ENCODE measurements around the gene STK16.

Gene STK16

DNA sequence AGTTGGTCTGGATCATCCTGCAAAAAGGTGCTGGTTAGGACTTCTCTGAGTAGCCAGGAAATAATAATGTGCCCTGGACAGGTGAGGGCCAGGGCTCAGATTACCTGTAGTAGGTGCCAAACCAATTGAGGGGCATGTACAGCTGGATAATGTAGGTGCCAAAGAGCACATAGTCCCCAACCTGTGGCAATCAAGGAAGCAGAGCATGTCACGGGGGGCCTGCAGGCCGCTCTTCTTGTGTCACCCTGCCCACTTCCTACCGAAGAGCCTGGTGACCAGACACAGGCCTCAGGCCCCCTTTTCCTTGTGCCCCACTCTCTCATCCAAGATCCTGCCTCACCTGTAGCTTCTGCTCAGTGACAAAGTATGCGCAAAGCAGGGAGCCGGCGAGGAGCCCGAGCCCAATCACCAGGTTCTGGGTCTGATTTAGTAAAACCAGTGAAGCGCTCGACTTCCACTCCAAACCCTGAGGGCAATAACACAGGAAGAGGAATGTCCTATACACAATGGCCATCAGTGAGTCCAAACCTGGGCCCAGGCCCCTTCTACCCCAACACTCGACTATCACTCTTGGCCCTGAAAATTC is 31.7 kb upstream of the STK16 start:
- DNase-seq (no peak), ATAC-seq (no peak)

DNA sequence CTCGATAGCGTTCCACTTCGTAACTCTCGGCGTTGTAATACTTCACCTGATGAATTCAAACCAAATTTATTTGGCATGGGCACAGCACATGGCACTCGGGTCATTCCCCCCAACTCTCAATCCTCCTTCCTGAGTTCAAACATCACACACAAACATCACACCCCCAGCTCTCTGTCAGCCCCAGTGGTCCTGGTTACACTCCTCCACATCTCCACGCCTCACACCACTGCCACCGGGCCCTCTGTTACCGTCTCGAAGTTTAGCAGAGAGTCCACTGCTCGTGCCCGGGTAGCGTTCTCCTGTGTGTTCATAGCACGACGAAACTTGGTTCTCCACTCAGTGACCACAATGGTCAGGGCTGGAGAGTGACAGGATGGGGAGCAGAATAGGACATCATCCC is 31.1 kb upstream of the STK16 start:
- ATAC-seq: no peak

DNA sequence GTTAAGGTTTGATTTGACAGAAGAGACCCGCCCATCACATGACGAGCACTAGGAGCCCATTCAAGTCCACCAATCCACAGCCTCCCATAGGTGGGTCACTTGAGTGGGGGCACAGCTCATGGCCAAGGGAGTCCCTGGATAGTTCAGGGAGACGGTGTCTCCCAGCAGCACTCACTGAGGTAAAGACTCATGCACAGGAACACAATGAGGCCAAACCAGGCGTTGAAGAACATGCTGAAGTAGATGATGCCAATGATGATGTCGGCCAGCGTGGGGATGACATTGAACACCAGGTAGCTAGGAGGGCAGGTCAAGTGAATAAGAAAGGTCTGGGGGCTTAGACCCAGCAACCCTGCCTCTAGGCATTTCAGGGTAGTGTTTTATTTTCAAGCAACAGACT is 30.5 kb upstream of the STK16 start:
- ATAC-seq: no peak

More for the DNA sequence above, 31.1 kb upstream of the STK16 start:
- DNase-seq: no peak

DNA sequence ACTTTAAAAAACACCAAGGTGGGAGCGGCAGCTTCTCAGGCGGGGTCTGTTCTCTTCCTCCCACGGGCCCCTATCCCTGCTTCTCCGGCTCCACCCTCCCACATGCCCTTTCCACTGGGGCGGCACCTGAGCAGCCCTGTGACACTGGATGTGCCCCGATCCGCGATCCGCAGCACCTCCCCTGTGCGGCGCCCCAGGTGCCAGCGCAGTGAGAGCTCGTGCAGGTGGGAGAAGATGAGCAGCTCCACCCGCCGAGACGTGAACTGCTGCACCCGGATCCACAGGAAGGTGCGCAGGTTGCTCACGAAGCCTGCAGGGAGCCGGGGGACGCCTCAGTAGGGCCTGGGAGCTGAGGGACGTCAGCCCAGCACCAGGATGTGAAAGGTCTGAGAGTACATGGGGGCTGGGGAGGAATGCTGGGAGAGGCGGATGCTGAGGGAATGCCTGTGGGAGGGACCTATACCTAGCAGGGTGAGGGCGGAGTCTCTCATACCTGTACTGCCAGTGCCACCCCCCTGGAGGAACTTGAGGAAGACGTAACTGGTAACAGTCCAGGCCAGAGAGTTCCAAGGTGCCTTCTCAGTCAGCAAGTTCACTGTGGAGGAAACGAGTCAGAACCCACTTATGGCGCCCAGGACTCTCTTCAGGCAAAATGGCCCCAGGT is 29.3 kb upstream of the STK16 start:
- ATAC-seq (no peak), DNase-seq (no peak)

More for the DNA sequence above, 30.5 kb upstream of the STK16 start:
- DNase-seq: no peak

DNA sequence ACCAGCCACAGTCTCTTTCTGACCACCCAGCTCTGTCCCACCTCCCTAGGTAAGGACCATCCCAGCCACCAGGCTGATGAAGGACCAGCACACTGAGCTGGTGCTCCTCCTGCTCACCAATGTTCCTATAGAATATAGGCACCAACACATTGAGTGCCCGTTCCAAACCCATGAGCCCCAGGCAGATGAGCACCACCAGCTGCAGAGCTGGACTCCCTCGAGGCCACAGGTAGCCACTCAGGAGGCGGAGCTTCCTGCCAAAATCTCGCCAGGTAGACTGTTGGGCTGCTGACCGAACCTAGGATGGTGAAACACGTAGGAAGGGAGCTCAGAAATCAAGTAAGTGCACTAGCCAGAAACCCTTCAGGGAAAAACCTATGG is 28.8 kb upstream of the STK16 start:
- ATAC-seq (no peak), DNase-seq (no peak)

DNA sequence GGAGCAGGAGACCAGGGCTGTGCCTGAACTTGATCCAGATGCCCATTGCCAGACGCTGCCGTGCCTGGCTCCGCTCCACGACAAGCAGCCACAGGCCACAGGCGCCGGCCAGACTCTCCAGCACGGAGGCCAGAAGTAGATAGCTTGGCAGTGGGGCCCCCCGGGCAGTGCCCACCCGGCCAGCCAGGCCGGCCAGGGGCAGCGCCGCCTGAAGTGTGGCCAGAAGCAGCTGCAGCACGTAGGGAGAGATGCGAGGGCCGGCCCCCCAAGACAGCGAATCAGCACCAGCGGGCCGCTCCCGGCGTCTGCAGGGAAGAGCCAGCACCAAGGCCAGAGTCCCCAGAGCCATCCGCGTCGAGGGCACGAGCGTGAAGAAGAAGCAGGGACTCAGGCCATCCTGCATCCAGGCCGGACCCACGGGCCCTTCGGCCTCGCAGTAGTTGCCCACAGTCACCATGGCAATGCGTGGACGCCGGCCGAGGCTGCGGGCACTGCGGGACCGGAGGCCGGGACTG is 27.0 kb upstream of the STK16 start:
- DNase-seq: peak; percentile 49
- ATAC-seq: peak; percentile 28

DNA sequence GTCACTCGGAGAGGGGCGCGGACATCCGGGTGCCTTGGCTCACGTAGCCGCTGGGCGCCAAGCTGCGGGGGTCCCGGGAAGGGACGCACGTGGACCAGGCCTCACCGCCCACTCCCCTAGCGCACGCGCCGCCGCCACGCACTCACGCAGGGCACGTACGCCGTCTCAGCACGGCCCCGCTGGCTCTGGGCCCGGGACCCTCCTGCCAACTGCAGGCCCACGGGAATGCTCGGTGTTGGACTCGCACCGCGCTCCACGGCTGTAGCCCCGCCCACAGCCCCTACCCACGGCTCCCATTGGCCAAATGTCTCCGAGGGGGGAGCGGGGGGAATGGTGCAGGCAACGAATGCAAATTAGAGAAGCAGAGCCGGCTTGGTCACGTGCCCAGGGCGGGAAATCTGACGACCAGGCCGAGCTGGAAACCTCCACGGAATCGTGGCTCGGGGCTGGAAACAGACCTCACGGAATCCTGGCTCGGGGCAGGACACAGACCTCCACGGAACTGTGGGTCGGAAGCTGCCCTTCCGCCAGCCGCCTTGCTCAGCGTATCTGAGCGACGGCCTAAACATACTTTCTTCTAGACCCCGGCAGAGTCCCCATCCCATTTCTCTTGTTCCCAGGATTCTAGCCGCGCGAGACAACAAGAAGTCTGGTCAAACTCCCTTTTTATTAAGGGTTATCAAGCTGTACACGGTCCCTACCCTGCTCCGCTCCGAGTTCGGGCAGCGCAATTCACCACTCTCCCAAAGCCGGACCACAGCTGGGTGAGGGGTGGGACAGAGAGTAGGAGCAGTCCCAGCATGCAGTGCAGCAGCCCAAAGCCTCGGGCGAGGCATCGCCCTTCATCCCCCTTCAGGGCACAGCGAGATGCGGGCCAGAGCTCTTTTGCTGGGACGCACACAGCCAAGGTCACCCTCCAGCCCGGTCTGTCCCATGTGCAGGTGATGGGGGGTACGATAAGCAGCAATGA is 26.3 kb upstream of the STK16 start, which contains the start of gene ABCB6:
TSS of gene ABCB6 (minus strand) at position 227 of the 970 bp plus-strand sequence. CDS start 285 bp downstream, outside the sequence.
- ATAC-seq (peak; percentile 79), DNase-seq (peak; percentile 90)

DNA sequence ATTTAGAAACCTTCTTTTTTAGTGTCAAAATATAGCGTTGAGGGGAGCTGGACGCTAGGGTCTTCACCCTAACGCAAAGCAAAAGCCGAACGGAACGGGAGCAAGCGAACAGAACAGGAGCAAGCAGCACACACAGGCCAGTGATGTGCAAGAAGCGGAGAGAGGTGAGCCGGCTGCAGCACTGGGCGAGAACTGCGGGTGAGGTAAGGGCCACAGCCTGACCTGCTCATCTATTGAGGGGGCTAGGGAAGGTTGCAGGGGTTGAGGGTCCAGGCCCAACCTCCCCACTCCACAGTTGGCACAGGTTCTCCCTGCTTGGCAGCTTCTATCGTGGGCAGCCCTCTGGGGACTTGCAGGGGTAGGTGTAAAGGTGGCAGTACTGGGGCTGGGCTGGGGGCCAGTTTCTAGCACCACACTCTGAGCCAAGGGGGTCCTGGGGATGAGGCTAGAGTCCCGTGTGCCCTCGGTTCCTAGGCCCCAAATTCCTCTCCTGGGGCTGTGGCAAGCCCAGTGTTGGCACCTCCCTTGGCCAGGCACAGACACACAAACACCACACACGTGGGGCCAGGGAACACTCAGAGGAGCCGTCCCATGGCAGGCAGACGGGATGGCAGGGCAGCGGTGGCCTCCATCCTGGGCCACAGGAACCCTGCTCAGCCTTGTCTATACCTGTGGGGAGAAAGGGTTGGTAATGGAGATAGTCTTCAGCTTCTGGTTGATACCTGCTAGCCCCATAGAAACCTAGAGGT is 25.3 kb upstream of the STK16 start:
- DNase-seq (no peak), ATAC-seq (no peak)

DNA sequence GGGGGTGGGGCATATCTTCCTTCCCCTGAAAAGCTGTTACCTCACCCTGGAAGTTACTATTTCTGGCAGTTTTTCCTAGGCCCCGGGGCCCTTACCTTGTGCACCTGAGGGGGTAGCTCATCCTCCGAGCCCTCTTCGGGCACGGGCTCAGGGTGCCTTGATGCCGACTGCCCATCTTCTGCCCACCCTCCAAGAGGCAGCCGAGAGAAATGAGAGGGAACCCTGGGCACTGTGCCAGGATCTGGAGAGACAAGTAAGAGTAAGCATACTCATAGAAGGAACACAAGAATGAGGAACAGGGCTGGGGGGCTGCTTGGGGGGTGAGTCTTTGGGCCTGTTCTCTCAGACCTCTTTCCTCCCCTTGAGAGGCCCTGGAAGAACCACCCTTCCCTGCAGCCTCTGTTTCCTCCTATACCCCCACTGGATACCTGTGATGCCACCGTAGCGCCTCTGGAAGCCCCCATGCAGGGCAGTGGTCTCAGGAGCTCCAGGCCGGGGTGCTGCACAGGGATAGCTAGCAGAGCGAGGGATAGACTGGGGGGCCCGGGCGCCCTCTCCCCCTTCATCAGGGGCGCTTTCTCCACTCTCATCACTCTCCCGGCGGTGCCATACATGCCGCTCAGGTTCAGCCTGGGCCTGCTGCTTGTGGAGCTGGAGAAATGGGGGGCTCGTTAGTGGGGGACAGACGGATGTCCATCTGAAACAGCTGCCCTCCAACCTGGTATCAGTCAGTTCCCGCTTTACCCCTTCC is 24.5 kb upstream of the STK16 start:
- no peak for DNase-seq
- ATAC-seq: no peak

DNA sequence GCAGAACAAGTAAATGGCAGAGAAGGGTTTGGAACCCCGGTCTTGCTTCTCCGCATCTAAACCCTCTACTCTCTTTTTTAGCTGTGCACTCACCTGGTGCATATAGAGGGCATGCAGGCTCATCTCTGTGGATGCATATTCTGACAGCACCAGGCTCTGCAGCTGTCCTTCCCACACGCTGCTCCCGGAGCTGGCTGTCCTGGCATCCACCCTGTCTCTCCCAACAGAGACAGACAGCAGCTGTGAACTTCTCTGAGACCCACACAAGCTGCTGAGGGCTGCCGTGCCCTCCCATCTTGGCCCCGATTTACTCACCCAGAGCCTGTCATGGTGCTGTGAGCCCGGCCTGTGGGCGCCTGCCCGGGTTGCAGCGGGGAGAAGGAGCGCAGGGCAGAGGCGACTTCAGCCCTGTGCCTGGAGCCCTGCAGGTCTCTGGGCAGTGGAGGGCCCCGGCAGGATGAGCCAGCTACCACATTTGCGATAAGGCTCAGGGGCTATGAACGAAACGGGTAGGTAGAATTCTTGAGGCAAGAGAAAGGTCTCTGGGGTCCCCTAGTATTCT is 23.2 kb upstream of the STK16 start:
- DNase-seq (no peak), ATAC-seq (no peak)

DNA sequence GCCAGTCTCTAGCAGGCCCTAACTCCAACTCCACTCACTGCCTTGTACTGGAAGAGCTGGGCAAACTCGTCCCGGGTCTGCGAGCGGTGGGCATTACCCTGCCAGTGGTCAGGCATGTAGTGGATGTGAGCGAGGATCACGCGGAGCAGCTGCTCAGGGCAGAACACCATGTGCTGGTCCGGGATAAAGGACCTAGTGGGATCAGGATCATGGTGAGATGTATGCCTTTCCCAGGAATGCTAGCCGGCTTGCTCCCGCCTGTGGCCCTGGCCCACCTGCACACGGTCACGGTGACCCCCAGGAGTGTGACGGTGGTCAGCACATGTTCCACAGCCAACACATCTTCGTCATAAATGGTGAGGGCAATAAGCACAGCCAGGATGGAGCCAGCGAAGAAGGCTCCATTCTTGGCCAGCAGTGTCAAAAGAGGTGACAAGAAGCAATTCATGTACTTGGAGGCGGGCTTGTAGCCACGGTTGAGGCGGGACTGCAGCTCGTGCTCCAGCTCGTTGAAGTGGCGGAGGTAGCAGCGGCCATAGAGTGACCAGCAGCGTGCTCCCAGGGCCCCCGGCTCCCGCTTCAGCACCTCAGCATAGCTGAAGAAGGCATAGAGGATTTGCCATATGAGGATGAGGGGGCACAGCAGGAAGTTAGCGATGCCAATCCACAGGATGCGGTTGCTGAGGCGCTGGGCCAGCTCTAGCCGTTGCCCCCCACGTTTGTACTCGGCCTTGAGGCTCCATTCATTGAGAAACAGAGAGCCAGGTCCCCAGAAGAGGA is 21.3 kb upstream of the STK16 start:
- DNase-seq: no peak

DNA sequence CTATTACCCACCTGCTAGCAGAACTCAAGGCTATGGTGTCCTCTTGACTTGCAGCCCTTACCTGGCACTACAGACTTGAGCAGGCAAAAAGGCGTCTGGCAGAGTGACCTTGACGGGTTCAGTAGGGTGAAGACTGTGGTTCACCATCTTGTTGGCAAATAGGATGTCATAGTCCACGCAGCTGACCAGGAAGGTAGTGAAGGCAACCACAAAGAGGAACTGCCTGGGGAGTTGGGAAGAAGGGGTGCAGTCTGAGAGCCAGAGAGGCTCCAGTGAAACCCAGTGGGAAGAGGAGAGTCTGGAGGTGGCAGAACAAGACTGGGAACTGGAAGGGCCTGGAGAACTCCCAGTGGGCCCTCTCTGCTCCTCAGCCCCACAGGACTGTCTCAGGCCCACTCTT is 19.9 kb upstream of the STK16 start:
- DNase-seq (no peak), ATAC-seq (no peak)

More for the DNA sequence above, 21.3 kb upstream of the STK16 start:
- ATAC-seq: no peak

DNA sequence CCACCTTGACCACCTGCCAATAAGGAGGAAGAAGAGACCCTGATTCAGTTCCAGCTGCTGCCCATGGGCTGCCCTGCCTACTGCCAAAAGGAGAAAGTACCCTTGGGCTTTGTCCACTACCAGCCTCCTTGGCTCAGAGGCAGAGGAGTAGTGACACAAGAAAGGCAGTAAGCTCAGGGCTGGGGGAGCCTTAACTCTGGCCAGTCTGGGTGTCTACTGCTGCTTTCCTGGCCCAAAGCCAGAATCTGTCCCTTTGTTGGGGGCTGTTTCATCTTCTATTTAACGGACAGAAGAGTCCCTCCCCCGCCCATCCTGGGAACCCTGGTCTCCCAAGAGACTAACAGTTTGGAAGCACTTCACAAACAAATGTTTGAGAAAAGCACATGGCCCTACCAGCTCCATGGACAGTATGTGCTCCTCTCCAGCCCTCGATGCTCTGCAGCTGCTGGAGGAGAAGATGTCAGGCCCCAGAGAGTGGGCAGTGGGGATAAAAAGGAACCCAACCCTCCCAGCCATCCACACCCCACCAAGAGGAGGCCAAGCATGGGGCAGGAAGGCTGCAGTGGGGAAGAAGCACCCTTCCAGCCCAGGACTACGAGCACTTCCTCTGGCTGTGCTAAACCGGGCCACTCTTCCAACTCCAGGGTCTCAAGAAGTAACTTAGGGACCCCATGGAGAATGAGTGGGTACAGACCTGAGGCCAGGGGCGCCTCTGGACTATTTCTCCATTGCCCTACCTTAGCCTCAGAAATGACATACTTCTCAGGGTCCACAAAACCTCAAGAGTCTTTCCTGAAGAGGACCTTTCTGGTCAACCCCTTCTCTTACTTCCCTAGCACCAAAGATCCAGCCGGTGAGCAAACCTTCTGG is 17.0 kb upstream of the STK16 start:
- ATAC-seq (no peak), DNase-seq (no peak)

DNA sequence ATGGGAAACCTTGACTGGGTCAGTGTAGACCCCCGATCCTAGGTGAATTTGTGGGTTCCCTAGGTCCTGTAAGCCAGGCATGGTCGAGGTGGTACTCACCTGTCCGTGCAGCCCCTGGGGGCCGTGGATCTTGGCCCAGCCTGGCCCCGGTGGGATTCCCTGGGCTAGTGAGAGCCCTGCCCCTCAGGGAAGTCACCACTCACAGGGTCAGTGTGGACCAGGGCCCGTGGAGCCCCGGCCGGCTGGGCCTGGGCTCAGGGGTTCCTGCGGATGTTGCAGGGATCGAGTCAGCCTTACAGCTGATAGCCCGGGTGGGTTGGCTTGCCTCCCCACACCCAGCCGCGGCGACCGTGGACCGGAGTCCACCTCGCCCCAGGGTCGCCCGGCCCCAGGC is 16.4 kb upstream of the STK16 start:
- ATAC-seq (no peak), DNase-seq (no peak)

DNA sequence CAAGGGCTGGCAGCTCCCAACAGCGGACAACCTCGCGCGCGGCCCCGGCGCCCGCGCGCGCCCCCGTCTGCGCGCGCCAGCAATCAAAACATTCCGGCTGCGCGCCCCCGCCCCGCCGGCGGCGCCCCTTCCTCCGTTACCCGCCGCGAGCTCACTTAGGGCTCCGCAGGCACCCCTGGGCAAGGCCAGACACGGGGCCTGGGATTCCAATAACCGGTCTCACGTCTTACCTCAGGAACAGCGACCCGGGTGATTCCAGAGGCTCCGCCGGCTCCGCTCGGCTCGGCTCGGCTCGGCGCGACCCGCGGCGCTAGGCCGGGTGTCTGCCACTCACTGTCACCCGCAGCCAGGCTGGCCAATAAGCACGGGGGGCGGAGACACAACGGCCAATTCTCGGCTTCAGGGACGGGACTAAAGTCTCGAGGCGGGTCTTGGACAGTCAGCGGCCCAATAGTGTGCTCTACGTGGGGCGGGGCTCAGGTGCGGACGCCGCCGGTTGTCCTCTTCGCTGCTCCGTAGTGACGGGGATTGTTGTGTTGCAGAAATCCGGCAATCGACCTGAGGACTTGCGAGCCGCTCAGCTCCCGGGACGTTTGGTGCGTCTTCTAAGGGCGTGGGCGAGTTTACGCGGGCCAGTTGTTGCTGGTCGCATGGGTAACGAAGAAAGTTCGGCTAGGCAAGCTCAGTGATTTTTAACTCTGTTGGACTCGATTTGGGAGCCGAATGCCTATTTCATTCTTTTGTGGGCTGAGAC is 15.8 kb upstream of the STK16 start, which contains the start of the genes ANKZF1 and ATG9A:
TSS of gene ANKZF1 (plus strand) at position 502 of the 754 bp plus-strand sequence. CDS start 452 bp downstream, outside the sequence.
TSS of gene ATG9A (minus strand) at position 332 of the 754 bp plus-strand sequence. CDS start 1,612 bp downstream, outside the sequence.
- DNase-seq (peak; percentile 97), ATAC-seq (peak; percentile 99)

DNA sequence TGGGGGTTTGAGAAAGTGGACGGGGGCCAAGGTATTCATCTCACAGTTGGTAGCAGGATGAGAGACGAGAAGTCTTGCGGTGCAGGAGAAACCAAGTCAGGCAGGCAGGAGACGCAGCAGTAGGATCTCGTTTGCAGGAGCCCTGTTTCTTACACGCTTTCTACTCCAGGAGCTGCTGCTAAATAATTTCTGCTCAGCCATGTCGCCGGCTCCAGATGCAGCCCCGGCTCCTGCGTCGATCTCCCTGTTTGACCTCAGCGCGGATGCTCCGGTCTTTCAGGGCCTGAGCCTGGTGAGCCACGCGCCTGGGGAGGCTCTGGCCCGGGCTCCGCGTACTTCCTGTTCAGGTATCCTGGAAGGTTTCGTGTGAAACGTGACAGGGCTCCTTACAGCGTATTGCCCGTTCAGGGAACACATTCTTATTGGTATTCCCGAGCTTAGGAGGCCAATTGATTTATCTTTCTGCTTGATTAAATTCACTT is 15.2 kb upstream of the STK16 start:
- ATAC-seq (peak; percentile 25), DNase-seq (peak; percentile 75)

DNA sequence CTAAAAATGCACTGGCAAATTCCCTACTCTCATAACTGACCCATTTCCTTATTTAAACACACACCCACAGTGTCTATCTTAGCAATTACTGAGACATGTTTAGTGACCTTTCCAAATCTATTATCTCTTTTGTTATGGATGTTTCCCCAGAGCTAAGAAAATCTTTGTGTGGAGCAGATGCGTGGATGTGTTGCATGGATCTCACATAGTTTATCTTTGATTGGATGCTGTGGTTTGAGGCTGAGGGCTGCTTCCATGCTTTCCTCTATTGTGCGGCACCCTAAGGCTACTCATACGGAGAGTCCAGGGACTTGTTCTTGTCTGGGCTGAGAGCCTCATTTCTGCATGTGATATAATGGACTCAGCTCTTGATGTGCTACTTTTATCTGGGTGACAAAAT is 10.9 kb upstream of the STK16 start:
- no peak for DNase-seq
- ATAC-seq: no peak

DNA sequence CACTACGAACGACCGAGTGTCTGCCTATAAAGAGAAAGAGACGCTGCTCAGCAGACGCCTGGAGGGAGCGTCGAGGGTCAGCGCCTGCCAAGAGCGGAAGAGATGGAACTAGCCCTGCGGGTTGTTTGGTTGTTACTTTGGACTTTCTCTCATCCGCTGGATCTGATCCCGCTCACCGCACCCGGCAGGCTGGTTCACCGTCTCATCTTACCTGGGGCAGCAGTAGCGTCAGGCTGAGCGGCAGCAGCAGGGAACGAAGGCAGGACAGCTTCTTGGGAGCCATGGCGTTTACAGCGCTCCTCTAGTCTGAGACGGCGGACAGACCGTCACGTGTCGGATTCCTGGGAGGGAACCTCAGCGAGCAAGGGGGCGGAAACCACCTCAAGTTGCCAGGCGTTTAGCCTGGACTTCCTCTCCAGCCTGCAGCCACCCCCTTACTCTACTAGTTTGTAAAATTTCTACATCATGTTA is 2.0 kb upstream of the STK16 start:
- no peak for DNase-seq
- ATAC-seq: no peak

All from stimulated activated naive CD8-positive, alpha-beta T cell treated with anti-CD3 and anti-CD28 coated beads, Interleukin-15, Interleukin-2, amounts not matched to agents 100 U/mL and 50 U/mL, for 24 hours (primary cell).